Peyer's patch (tissue), 4 donors: ENCODE results near the gene PRDM5. TPM values are rescaled to one million over a fixed set of nuclear protein-coding genes. Genes with fewer than 3 reads are reported as not detected.

Experiments used
- DNase-seq, 3 donors: peaks; one replicate each; pipeline ENCODE4 v3.0.0-alpha.2; 2017 to 2019
- H3K27ac ChIP-seq, 4 donors: fragments of 200-600 bp; sonication (generic); one replicate each; pipeline ENCODE4 v1.5.1; 2016 to 2019
- H3K27me3 ChIP-seq, 2 donors: fragments of 200-600 bp; sonication (generic); one replicate each; pipeline ENCODE4 v1.5.1; 2019
- H3K36me3 ChIP-seq, 3 donors: fragments of 200-600 bp; sonication (generic); one replicate each; pipeline ENCODE4 v1.5.1; 2016 to 2019
- H3K4me1 ChIP-seq, 4 donors: fragments of 200-600 bp; sonication (generic); one replicate each; pipeline ENCODE4 v1.5.1; 2016 to 2019
- H3K4me3 ChIP-seq, 4 donors: fragments of 200-600 bp; sonication (generic); 1 replicate in 3 of 4; 2 replicates in 1 of 4; pipeline ENCODE4 v1.5.1; 2016 to 2019; ENCODE audit warnings: mild to moderate bottlenecking in 1 of 4
- H3K9me3 ChIP-seq, 4 donors: fragments of 200-600 bp; sonication (generic); one replicate each; pipeline ENCODE4 v1.5.1; 2016 to 2019; ENCODE audit warnings: mild to moderate bottlenecking in 1 of 4
- POLR2A ChIP-seq, 2 donors: fragments of 450-650 bp; IDR thresholded peaks; one replicate each; pipeline ENCODE4 v1.5.1; 2017; ENCODE audit warnings: antibody characterized with exemption in 2 of 2, mild to moderate bottlenecking in 2 of 2, moderate library complexity in 2 of 2
- total RNA-seq, 4 donors: library from RNA; depleted of rRNA; stranded (reverse); fragments of >200 nt; gene quantifications; one replicate each; pipeline ENCODE4 v1.1.0, GENCODE V29; 2016
- TF ChIP-seq, protein P1 (sequence below), 6 experiments: fragments of 450-650 bp in 4 of 6; fragments of 200-600 bp in 2 of 6; sonication (generic) in 1 of 6; IDR thresholded peaks; one replicate each; pipeline ENCODE4 v1.5.1; 2017 to 2019; ENCODE audit warnings: antibody characterized with exemption in 6 of 6, mild to moderate bottlenecking in 3 of 6, moderate library complexity in 1 of 6

PRDM5 gene
- total RNA-seq, 4 donors from 2014 or later = 3.9 to 9.9 (median 5.3) TPM

DNA sequence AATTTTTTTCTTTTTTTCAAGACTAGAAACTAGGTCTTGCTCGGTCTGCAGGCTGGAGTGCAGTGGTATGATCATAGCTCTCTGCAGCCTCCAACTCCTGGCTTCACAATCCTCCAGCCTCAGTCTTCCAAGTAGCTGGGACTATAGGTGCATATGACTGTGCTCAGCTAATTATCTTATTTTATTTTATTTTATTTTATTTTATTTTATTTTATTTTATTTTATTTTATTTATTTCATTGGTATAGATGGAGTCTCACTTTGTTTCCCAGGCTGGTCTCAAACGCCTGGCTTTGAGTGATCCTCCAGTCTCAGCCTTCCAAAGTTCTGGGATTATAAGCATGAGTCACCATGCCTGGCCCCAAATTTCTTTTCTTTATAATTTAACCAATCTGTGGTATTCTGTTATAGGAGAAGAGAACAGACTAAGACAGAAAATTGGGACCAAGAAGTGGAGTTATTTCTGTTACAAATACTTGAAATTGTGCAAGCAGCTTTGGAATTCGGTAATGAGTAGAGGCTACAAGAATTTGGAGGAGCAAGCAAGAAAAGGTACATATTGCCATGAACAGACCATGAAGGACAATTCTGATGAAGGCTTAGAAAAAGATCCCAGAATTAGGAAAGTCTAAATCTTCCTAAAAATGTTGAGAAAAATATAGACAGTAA lies 4.0 kb upstream of the PRDM5 start:
- H3K27me3 ChIP-seq = no peaks in the 10 kb centered on the region
- no peak for DNase-seq
- no peak overlapping the region for H3K4me3 ChIP-seq
- no peaks in the 10 kb centered on the region for H3K9me3 ChIP-seq
- no peak overlapping the region for H3K27ac ChIP-seq
- no peak for TF ChIP-seq POLR2A (IDR thresholded peaks at IDR 0.05)
- no peaks in the 10 kb centered on the region for H3K36me3 ChIP-seq
- no peaks in the 10 kb centered on the region for H3K4me1 ChIP-seq

DNA sequence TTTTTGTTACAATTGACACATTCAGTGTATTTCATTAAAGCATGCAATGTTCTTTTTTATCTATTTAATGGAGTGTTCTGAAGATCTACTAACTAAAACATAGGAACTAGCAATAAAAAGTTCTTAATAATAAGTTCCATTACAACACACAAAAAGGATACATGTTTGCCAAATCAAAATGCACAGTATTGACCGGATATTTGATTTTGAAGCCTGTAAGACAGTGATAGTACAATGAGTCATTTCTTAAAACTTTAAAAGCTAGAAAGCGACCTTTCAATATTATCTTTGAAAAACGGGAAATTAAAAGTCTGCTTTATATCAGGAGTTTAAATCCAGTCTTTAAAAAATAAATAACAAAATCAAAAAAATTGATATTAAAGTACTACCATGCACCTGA lies 2.4 kb upstream of the PRDM5 start:
- H3K9me3 ChIP-seq = no peaks in the 10 kb centered on the region
- no peak overlapping the region for H3K27ac ChIP-seq
- H3K27me3 ChIP-seq = no peaks in the 10 kb centered on the region
- no peak for TF ChIP-seq POLR2A (IDR thresholded peaks at IDR 0.05)
- TF ChIP-seq, protein P1, sequence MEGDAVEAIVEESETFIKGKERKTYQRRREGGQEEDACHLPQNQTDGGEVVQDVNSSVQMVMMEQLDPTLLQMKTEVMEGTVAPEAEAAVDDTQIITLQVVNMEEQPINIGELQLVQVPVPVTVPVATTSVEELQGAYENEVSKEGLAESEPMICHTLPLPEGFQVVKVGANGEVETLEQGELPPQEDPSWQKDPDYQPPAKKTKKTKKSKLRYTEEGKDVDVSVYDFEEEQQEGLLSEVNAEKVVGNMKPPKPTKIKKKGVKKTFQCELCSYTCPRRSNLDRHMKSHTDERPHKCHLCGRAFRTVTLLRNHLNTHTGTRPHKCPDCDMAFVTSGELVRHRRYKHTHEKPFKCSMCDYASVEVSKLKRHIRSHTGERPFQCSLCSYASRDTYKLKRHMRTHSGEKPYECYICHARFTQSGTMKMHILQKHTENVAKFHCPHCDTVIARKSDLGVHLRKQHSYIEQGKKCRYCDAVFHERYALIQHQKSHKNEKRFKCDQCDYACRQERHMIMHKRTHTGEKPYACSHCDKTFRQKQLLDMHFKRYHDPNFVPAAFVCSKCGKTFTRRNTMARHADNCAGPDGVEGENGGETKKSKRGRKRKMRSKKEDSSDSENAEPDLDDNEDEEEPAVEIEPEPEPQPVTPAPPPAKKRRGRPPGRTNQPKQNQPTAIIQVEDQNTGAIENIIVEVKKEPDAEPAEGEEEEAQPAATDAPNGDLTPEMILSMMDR (IDR thresholded peaks at IDR 0.05) = no peak
- peaks cover 0 to 4% (median 0%) of the 10 kb centered on the region in 4 donors for H3K4me1 ChIP-seq
- no peak for DNase-seq
- H3K36me3 ChIP-seq = no peaks in the 10 kb centered on the region
- no peak overlapping the region for H3K4me3 ChIP-seq

DNA sequence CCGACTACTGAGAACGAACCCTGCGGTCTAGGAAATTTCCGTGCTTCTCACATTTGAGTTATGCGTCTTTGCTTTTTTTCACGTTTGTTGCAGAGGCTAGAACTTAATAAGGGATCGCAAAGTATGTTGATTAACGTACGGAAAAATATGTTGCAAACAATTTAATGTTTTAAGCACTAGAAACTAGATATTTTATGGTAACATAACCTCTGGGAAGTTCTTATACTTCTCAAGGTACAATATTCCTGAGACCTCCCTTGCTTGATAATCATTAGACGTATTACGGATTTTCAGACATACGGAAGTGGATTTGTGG lies 639 bp upstream of the PRDM5 start:
- TF ChIP-seq, protein P1 (IDR thresholded peaks at IDR 0.05) = no peak
- TF ChIP-seq POLR2A (IDR thresholded peaks at IDR 0.05) = no peak
- Histone ChIP-seq H3K27me3 (no peaks in the 10 kb centered on the region), H3K9me3 (no peaks in the 10 kb centered on the region), H3K36me3 (no peaks in the 10 kb centered on the region), H3K4me3 (peak overlapping the region; percentile 44 to 82 (median 56)), H3K4me1 (peaks cover 0 to 4% (median 0%) of the 10 kb centered on the region in 4 donors), H3K27ac (peak overlapping the region; percentile 57 to 88 (median 78))
- DNase-seq = no peak

DNA sequence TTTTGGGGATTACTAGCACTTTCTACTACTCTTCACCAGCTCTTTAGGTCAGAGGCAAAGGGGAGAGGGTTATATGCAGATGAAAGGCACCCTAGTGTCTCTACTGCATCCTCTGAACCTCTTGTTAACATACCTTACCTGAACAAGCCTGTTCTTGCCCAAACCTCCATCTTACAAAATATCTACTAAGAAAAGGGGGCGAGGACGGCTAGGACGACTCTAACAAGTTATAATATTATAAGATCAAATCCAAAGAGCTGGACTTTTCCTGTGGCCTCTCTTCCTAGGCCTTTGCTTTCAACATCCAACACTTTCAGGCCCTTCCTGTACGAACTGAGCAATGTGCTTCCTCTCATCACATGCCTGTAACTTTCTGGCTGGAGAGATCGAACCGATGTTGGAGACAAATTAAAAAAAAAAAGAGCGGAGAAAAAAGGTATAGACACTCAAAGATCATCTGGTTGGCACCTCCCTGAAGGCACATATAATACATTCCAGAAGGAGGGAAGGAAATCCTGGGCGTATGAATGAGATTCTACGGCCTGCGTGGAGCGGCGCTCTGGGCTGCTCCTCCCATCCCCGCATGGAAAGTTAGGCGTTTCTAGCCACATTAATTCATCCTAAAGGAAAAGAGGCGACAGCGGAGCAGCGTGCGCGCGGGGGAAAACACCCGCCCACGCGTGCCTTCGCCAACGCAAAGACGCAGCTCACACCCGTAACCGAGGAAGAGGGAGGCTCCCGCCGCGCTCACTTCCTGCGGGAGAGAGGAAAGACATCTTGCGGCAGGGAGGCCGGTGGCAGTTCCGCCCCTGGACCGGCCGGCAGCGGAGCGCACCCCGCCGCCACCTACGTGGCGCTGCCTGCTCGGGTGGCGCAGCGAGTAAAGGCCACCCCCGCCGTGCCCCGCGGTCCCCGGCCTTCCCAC lies 808 bp downstream of the PRDM5 start:
- Histone ChIP-seq H3K4me1 (peaks cover 0 to 4% (median 0%) of the 10 kb centered on the region in 4 donors), H3K9me3 (no peaks in the 10 kb centered on the region), H3K4me3 (peak overlapping the region; percentile 44 to 82 (median 56)), H3K27ac (peak overlapping the region; percentile 57 to 88 (median 78)), H3K36me3 (no peaks in the 10 kb centered on the region), H3K27me3 (no peaks in the 10 kb centered on the region)
- peak in 1 of 2 donors; percentile 38 for TF ChIP-seq POLR2A (IDR thresholded peaks at IDR 0.05)
- TF ChIP-seq, protein P1 (IDR thresholded peaks at IDR 0.05) = no peak
- peak in 2 of 3 donors; percentile 72 to 75 for DNase-seq

DNA sequence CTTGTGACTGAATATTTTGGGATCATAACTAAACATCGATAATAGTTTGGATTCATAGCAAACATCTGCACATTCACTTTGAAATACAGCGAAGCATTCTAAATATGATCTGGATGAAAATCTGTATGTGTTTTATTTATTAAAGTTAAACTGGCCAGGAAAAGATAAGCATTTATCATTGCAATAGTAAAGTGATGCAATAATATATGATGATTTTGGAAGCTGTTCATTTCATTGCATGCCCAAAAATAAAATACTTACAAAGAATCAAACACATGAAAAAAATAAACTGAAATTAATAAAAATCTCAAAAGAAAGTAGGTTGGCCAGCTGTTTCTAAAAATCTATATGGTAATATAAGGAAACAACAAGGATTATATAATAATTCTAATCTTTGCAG lies 1.9 kb downstream of the PRDM5 start:
- no peak overlapping the region for H3K4me3 ChIP-seq
- no peak overlapping the region for H3K27ac ChIP-seq

More for the DNA sequence above, 1.9 kb downstream of the PRDM5 start:
- no peak for TF ChIP-seq POLR2A (IDR thresholded peaks at IDR 0.05)
- TF ChIP-seq, protein P1 (IDR thresholded peaks at IDR 0.05) = no peak
- peaks cover 0 to 4% (median 0%) of the 10 kb centered on the region in 4 donors for H3K4me1 ChIP-seq
- no peaks in the 10 kb centered on the region for H3K27me3 ChIP-seq
- H3K36me3 ChIP-seq = no peaks in the 10 kb centered on the region
- no peak for DNase-seq
- no peaks in the 10 kb centered on the region for H3K9me3 ChIP-seq
